ENCODE data around the gene OSBP2. TPM values are rescaled to one million over a fixed set of nuclear protein-coding genes. Genes with fewer than 3 reads are reported as not detected.

Gene OSBP2
- total RNA-seq, 1 donor from 2014 or later: 22.2 TPM

GRCh38 chr22:30891781-30892180 is 197.1 kb downstream of the OSBP2 start:
- Histone ChIP-seq H3K4me1 (peaks cover 7% of the 10 kb centered on the region), H3K27me3 (ENCODE audit: low read depth) (no peaks in the 10 kb centered on the region), H3K4me3 (no peak overlapping the region), H3K9me3 (replicated peaks) (no peaks in the 10 kb centered on the region), H3K36me3 (peaks cover 42% of the 10 kb centered on the region), H3K27ac (replicated peaks) (no peak overlapping the region)
- DNase-seq: no peak
- intact Hi-C loops (cut with micrococcal nuclease): no loop called here
- no peak for TF ChIP-seq CTCF (IDR thresholded peaks at IDR 0.05; ENCODE audit: borderline replicate concordance)

- Histone ChIP-seq H3K27ac (replicated peaks) (no peak overlapping the region), H3K27me3 (ENCODE audit: low read depth) (no peaks in the 10 kb centered on the region), H3K9me3 (replicated peaks) (no peaks in the 10 kb centered on the region), H3K4me3 (no peak overlapping the region), H3K36me3 (peaks cover 42% of the 10 kb centered on the region), H3K4me1 (peaks cover 2% of the 10 kb centered on the region)
- intact Hi-C loops (cut with micrococcal nuclease): no loop called here
- TF ChIP-seq CTCF (IDR thresholded peaks at IDR 0.05; ENCODE audit: borderline replicate concordance): no peak
- DNase-seq: peak; percentile 1
Measured at GRCh38 chr22:30892286-30892685, 197.6 kb downstream of the OSBP2 start.

- Histone ChIP-seq H3K4me1 (no peaks in the 10 kb centered on the region), H3K9me3 (replicated peaks) (no peaks in the 10 kb centered on the region), H3K36me3 (peaks cover 42% of the 10 kb centered on the region), H3K27me3 (ENCODE audit: low read depth) (no peaks in the 10 kb centered on the region), H3K27ac (replicated peaks) (no peak overlapping the region), H3K4me3 (no peak overlapping the region)
- intact Hi-C loops (cut with micrococcal nuclease): no loop called here
- no peak for TF ChIP-seq CTCF (IDR thresholded peaks at IDR 0.05; ENCODE audit: borderline replicate concordance)
- no peak for DNase-seq
Measured at GRCh38 chr22:30892731-30893221, 198.1 kb downstream of the OSBP2 start.

- Histone ChIP-seq H3K27me3 (ENCODE audit: low read depth) (no peaks in the 10 kb centered on the region), H3K36me3 (peaks cover 44% of the 10 kb centered on the region), H3K9me3 (replicated peaks) (peaks cover 7% of the 10 kb centered on the region), H3K4me3 (no peak overlapping the region), H3K4me1 (no peaks in the 10 kb centered on the region), H3K27ac (replicated peaks) (no peak overlapping the region)
- intact Hi-C loops (cut with micrococcal nuclease): no loop called here
- DNase-seq: no peak
- no peak for TF ChIP-seq CTCF (IDR thresholded peaks at IDR 0.05; ENCODE audit: borderline replicate concordance)
Measured at GRCh38 chr22:30893434-30894370, 199.0 kb downstream of the OSBP2 start.

GRCh38 chr22:30894371-30894740 is 199.7 kb downstream of the OSBP2 start:
- Histone ChIP-seq H3K4me3 (no peak overlapping the region), H3K4me1 (no peaks in the 10 kb centered on the region), H3K36me3 (peaks cover 44% of the 10 kb centered on the region), H3K27me3 (ENCODE audit: low read depth) (no peaks in the 10 kb centered on the region), H3K27ac (replicated peaks) (no peak overlapping the region), H3K9me3 (replicated peaks) (peaks cover 14% of the 10 kb centered on the region)
- no peak for DNase-seq
- intact Hi-C loops (cut with micrococcal nuclease): no loop called here
- no peak for TF ChIP-seq CTCF (IDR thresholded peaks at IDR 0.05; ENCODE audit: borderline replicate concordance)

All from left ventricle myocardium inferior (tissue), 1 donor.